Measurements from ENCODE around the gene GUCA2B. TPM values are rescaled to one million over a fixed set of nuclear protein-coding genes. Genes with fewer than 3 reads are reported as not detected.

Gene GUCA2B
- polyA plus RNA-seq, 4 donors = 14.4 to 969 (median 622) TPM

DNA sequence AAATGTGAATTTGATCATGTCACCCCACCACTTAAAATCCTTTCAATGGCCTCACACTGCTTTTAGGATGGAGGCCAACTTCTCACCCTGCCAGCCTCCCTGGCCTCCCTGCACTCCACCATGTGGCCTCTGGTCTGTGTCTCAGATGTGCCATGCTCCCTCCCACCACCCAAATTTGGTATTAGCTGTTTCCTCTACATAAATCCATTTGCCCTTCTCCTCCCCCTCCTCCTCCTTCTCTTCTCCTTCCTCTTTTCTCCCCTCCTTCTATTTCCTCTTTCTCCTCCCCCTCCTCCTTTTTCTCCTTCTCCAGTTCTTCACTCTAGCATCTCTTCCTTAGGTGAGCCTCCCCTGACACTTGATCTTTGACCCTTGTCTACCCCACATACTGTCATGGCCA lies 16.7 kb upstream of the GUCA2B start:
- FAIRE-seq (no peak), DNase-seq (no peak)
- Histone ChIP-seq H3K4me3 (ENCODE audit: low read depth in 1 of 3, low read length in 3 of 3) (no peak overlapping the region), H3K9me3 (ENCODE audit: control insufficient read depth in 2 of 2, insufficient read depth in 1 of 2, low read depth in 1 of 2, low read length in 1 of 2) (no peaks in the 10 kb centered on the region), H3K27me3 (ENCODE audit: control insufficient read depth in 3 of 3, insufficient read depth in 3 of 3, low read length in 3 of 3) (peaks cover 0 to 15% (median 2%) of the 10 kb centered on the region in 3 donors), H3K27ac (ENCODE audit: low read depth in 1 of 3, low read length in 2 of 3) (no peak overlapping the region), H3K36me3 (ENCODE audit: control insufficient read depth in 3 of 3, insufficient read depth in 2 of 3, low read depth in 1 of 3, low read length in 3 of 3) (no peaks in the 10 kb centered on the region), H3K4me1 (ENCODE audit: control insufficient read depth in 3 of 3, insufficient read depth in 2 of 3, low read depth in 1 of 3, low read length in 2 of 3) (no peaks in the 10 kb centered on the region)

DNA sequence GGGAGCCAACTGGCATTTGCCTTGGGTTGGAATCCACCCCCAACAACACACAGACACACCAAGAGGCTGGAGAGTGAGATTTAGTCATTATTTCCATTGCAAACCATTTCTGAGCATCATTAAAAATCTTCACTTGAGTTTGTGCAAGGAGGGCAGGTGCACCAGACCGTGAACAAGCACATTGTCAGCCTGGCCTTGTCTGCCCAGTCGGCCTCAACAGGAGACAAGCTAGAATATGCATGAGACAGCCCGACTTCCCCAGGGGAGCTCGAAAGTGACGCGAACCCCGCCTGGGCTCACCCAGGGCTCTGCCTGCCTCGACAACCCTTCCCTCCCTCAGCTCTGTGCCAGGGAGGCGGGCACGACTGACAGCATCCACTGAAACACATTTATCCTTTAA lies 15.4 kb upstream of the GUCA2B start:
- H3K27me3 ChIP-seq (ENCODE audit: control insufficient read depth in 3 of 3, insufficient read depth in 3 of 3, low read length in 3 of 3) = peaks cover 2 to 22% (median 4%) of the 10 kb centered on the region in 3 donors
- no peaks in the 10 kb centered on the region for H3K4me1 ChIP-seq (ENCODE audit: control insufficient read depth in 3 of 3, insufficient read depth in 2 of 3, low read depth in 1 of 3, low read length in 2 of 3)
- no peak overlapping the region for H3K27ac ChIP-seq (ENCODE audit: low read depth in 1 of 3, low read length in 2 of 3)
- H3K4me3 ChIP-seq (ENCODE audit: low read depth in 1 of 3, low read length in 3 of 3) = no peak overlapping the region
- DNase-seq (no peak), FAIRE-seq (no peak)
- no peaks in the 10 kb centered on the region for H3K9me3 ChIP-seq (ENCODE audit: control insufficient read depth in 2 of 2, insufficient read depth in 1 of 2, low read depth in 1 of 2, low read length in 1 of 2)
- WGBS, 3 donors = 81 to 84% (median 83%) methylated on average over 10 of the region's 10 CpGs
- H3K36me3 ChIP-seq (ENCODE audit: control insufficient read depth in 3 of 3, insufficient read depth in 2 of 3, low read depth in 1 of 3, low read length in 3 of 3) = no peaks in the 10 kb centered on the region

DNA sequence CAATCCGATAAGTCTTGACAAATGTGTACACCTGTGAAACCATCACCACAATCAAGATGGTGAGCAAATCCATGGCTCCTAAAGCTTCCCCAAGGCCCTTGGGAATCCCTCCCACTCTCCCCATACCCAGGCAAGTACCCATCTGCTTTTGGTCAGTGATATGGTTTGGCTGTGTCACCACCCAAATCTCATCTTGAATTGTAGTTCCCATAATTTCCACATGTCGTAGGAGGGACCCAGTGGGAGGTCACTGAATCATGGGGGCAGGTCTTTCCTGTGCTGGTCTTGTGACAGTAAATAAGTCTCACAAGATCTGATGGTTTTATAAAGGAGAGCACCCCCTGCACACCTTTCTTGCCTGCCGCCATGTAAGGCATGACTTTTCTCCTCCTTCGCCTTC lies 14.6 kb upstream of the GUCA2B start:
- 90 to 91% (median 91%) methylated on average over 4 of the region's 4 CpGs for WGBS, 3 donors
- no peak for DNase-seq
- Histone ChIP-seq H3K27ac (ENCODE audit: low read depth in 1 of 3, low read length in 2 of 3) (no peak overlapping the region), H3K9me3 (ENCODE audit: control insufficient read depth in 2 of 2, insufficient read depth in 1 of 2, low read depth in 1 of 2, low read length in 1 of 2) (no peaks in the 10 kb centered on the region), H3K36me3 (ENCODE audit: control insufficient read depth in 3 of 3, insufficient read depth in 2 of 3, low read depth in 1 of 3, low read length in 3 of 3) (no peaks in the 10 kb centered on the region), H3K27me3 (ENCODE audit: control insufficient read depth in 3 of 3, insufficient read depth in 3 of 3, low read length in 3 of 3) (peaks cover 2 to 24% (median 4%) of the 10 kb centered on the region in 3 donors), H3K4me1 (ENCODE audit: control insufficient read depth in 3 of 3, insufficient read depth in 2 of 3, low read depth in 1 of 3, low read length in 2 of 3) (no peaks in the 10 kb centered on the region), H3K4me3 (ENCODE audit: low read depth in 1 of 3, low read length in 3 of 3) (no peak overlapping the region)
- no peak for FAIRE-seq

DNA sequence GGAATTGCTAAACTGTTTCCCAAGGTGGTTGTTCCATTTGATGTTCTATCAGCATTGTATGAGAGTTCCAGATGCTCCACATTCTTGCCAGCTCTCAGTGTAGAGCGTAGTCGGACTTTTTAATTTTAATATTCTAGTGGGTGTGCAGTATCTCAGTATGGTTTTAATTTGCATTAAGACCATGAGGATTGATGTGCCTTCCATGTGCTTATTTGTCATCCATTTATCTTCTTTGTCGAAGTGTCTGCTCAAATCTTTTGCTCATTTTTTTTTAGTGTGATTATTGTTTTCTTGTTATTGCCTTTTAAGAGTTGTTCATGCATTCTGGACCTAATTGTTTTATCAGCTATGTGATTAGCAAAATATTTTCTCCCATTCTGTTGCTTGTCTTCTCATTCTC lies 13.8 kb upstream of the GUCA2B start:
- no peak overlapping the region for H3K27ac ChIP-seq (ENCODE audit: low read depth in 1 of 3, low read length in 2 of 3)
- 90 to 93% (median 91%) methylated on average over 3 of the region's 3 CpGs for WGBS, 3 donors
- H3K36me3 ChIP-seq (ENCODE audit: control insufficient read depth in 3 of 3, insufficient read depth in 2 of 3, low read depth in 1 of 3, low read length in 3 of 3) = no peaks in the 10 kb centered on the region
- H3K9me3 ChIP-seq (ENCODE audit: control insufficient read depth in 2 of 2, insufficient read depth in 1 of 2, low read depth in 1 of 2, low read length in 1 of 2) = no peaks in the 10 kb centered on the region
- H3K4me3 ChIP-seq (ENCODE audit: low read depth in 1 of 3, low read length in 3 of 3) = no peak overlapping the region
- FAIRE-seq = no peak
- peaks cover 2 to 27% (median 4%) of the 10 kb centered on the region in 3 donors for H3K27me3 ChIP-seq (ENCODE audit: control insufficient read depth in 3 of 3, insufficient read depth in 3 of 3, low read length in 3 of 3)
- H3K4me1 ChIP-seq (ENCODE audit: control insufficient read depth in 3 of 3, insufficient read depth in 2 of 3, low read depth in 1 of 3, low read length in 2 of 3) = no peaks in the 10 kb centered on the region
- no peak for DNase-seq

DNA sequence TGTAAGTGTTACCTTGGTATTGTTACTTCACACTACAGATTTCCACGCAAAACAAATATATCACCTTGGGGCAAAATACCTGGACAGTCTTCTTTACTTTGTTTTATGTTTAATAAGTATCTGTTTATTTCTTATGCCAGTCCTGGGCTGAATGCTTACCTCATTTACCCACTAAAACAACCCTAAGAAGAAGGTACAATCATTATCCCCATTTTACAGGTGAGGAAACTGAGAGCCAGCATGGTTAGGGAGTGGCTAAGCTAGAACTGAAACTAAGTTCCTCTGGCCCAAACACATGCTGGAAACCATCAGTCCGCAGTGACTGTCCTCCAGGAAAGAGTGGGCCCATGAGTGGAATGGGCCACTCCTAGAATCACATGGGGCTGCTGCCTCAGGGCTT lies 13.0 kb upstream of the GUCA2B start:
- WGBS, 3 donors = 90 to 93% (median 92%) methylated on average over 2 of the region's 2 CpGs
- no peak for DNase-seq

DNA sequence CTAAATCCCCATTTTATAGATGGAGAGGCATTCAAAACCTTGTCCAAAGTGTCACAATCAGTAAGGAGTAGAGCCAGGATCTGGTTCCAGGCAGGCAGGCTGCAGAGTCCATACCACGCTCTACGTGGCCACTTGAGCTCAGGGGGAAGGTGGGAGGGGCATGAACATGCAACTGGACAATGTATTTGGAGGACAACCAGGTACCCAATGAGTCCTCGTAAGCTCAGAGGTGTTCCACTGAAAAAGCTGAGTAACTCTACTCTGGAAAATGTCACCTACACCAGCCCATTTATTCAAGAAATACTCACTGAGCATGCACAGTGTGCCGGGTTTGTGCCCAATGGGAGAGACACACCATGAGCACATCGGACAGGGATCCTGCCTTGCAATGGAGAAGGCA lies 11.2 kb upstream of the GUCA2B start:
- H3K27me3 ChIP-seq (ENCODE audit: control insufficient read depth in 3 of 3, insufficient read depth in 3 of 3, low read length in 3 of 3) = peaks cover 2 to 43% (median 10%) of the 10 kb centered on the region in 3 donors
- no peak for DNase-seq
- 77 to 80% (median 77%) methylated on average over 5 of the region's 5 CpGs for WGBS, 3 donors
- no peak overlapping the region for H3K4me3 ChIP-seq (ENCODE audit: low read depth in 1 of 3, low read length in 3 of 3)
- H3K4me1 ChIP-seq (ENCODE audit: control insufficient read depth in 3 of 3, insufficient read depth in 2 of 3, low read depth in 1 of 3, low read length in 2 of 3) = no peaks in the 10 kb centered on the region
- FAIRE-seq = no peak
- H3K27ac ChIP-seq (ENCODE audit: low read depth in 1 of 3, low read length in 2 of 3) = no peak overlapping the region
- H3K9me3 ChIP-seq (ENCODE audit: control insufficient read depth in 2 of 2, insufficient read depth in 1 of 2, low read depth in 1 of 2, low read length in 1 of 2) = no peaks in the 10 kb centered on the region
- no peaks in the 10 kb centered on the region for H3K36me3 ChIP-seq (ENCODE audit: control insufficient read depth in 3 of 3, insufficient read depth in 2 of 3, low read depth in 1 of 3, low read length in 3 of 3)

More for the DNA sequence above, 13.0 kb upstream of the GUCA2B start:
- no peaks in the 10 kb centered on the region for H3K9me3 ChIP-seq (ENCODE audit: control insufficient read depth in 2 of 2, insufficient read depth in 1 of 2, low read depth in 1 of 2, low read length in 1 of 2)
- FAIRE-seq = no peak
- H3K27me3 ChIP-seq (ENCODE audit: control insufficient read depth in 3 of 3, insufficient read depth in 3 of 3, low read length in 3 of 3) = peaks cover 2 to 29% (median 4%) of the 10 kb centered on the region in 3 donors
- no peak overlapping the region for H3K4me3 ChIP-seq (ENCODE audit: low read depth in 1 of 3, low read length in 3 of 3)
- no peak overlapping the region for H3K27ac ChIP-seq (ENCODE audit: low read depth in 1 of 3, low read length in 2 of 3)
- no peaks in the 10 kb centered on the region for H3K4me1 ChIP-seq (ENCODE audit: control insufficient read depth in 3 of 3, insufficient read depth in 2 of 3, low read depth in 1 of 3, low read length in 2 of 3)
- H3K36me3 ChIP-seq (ENCODE audit: control insufficient read depth in 3 of 3, insufficient read depth in 2 of 3, low read depth in 1 of 3, low read length in 3 of 3) = no peaks in the 10 kb centered on the region

DNA sequence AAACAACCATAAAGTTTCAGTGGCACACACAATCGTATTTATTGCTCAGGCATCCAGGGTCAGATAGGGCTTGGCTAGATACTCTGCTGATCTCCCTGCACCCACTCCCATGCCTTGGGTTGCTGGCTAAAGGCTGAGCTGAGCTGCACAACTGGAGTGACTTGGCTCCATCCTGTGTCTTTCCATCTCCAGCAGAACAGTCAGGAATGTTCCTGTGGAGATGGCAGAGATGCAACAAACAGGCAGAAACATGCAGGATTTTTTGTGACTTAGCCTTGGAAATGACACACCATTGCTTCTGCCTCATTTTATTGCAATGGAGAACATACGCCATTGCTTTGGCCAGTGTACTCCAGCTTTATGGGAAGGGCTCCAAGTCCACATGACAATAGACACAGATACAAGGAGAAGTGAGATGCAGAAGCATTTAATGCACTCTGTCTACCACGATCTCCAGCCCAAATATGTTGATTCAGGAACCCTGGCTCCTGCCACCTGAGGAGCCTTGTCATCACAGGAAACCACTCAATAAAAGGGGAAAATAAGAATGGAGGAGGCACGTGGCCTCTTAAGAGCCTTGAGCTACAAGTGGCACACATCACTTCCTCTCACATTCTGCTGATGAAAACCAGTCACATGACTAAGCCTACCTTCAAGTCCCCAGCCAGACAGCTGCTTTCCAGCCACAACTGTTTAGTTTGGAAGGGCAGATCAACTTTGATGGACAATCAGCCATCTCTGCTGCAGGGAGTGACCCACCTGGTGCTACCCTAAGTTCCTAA lies 10.1 kb upstream of the GUCA2B start:
- Histone ChIP-seq H3K36me3 (ENCODE audit: control insufficient read depth in 3 of 3, insufficient read depth in 2 of 3, low read depth in 1 of 3, low read length in 3 of 3) (no peaks in the 10 kb centered on the region), H3K27me3 (ENCODE audit: control insufficient read depth in 3 of 3, insufficient read depth in 3 of 3, low read length in 3 of 3) (peaks cover 2 to 44% (median 8%) of the 10 kb centered on the region in 3 donors), H3K4me1 (ENCODE audit: control insufficient read depth in 3 of 3, insufficient read depth in 2 of 3, low read depth in 1 of 3, low read length in 2 of 3) (no peaks in the 10 kb centered on the region), H3K27ac (ENCODE audit: low read depth in 1 of 3, low read length in 2 of 3) (no peak overlapping the region), H3K9me3 (ENCODE audit: control insufficient read depth in 2 of 2, insufficient read depth in 1 of 2, low read depth in 1 of 2, low read length in 1 of 2) (no peaks in the 10 kb centered on the region), H3K4me3 (ENCODE audit: low read depth in 1 of 3, low read length in 3 of 3) (no peak overlapping the region)
- no peak for FAIRE-seq
- WGBS, 3 donors = 31 to 46% (median 33%) methylated on average over 4 of the region's 4 CpGs
- DNase-seq = no peak

DNA sequence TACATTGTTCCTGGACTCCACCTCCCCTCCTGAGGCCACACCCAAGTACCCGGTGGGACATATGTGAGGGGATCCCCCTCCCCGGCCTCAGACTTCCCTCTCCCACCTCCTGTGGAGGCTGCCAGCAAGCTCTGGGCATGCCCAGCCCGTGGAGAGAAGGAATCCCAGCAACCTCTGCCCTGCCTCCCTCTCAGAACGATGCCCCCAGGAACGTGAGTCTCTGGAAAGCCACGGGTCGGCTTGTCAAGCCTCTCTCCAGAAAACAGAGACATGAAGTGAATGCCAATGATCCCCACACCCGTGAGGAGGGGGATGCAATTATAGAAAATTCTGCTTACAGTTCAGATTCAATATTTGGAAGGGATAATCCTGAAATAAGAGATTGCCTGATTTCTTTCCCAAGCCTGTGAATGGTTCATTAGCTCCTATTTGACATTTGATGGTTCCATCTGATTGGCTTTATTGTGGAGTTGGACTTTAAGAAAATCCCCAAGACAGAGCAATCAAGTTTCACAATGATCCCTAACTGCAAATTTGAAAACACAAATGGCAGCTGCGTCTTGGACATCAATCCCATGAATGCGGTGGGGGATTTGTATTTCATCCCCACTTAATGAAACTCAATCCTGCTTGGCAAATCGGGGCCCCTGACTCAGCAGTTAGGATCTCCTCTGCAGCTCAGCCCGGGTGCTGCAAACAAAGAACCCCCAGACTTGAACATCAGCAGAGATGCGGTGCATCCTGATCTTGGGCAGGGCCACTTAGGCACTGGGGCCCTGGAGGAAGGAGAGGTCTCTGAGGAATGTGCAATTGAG lies 9.1 kb upstream of the GUCA2B start:
- H3K4me3 ChIP-seq (ENCODE audit: low read depth in 1 of 3, low read length in 3 of 3) = no peak overlapping the region
- H3K9me3 ChIP-seq (ENCODE audit: control insufficient read depth in 2 of 2, insufficient read depth in 1 of 2, low read depth in 1 of 2, low read length in 1 of 2) = no peaks in the 10 kb centered on the region
- H3K27me3 ChIP-seq (ENCODE audit: control insufficient read depth in 3 of 3, insufficient read depth in 3 of 3, low read length in 3 of 3) = peaks cover 2 to 44% (median 8%) of the 10 kb centered on the region in 3 donors
- H3K4me1 ChIP-seq (ENCODE audit: control insufficient read depth in 3 of 3, insufficient read depth in 2 of 3, low read depth in 1 of 3, low read length in 2 of 3) = no peaks in the 10 kb centered on the region
- WGBS, 3 donors = 50 to 60% (median 53%) methylated on average over 13 of the region's 13 CpGs
- no peaks in the 10 kb centered on the region for H3K36me3 ChIP-seq (ENCODE audit: control insufficient read depth in 3 of 3, insufficient read depth in 2 of 3, low read depth in 1 of 3, low read length in 3 of 3)
- no peak overlapping the region for H3K27ac ChIP-seq (ENCODE audit: low read depth in 1 of 3, low read length in 2 of 3)
- FAIRE-seq (no peak), DNase-seq (no peak)
